Lower leg skin (tissue), 3 donors: Measurements from ENCODE around the gene SLC1A4.

Experiments
- POLR2A ChIP-seq, 2 donors: fragments of 450-650 bp; IDR thresholded peaks; one replicate each; pipeline ENCODE4 v1.6.1; 2016 to 2017; ENCODE audit warnings: antibody characterized with exemption in 2 of 2, mild to moderate bottlenecking in 1 of 2, moderate library complexity in 1 of 2
- TF ChIP-seq, protein P1 (sequence below), 3 donors: fragments of 450-650 bp; IDR thresholded peaks; one replicate each; pipeline ENCODE4 v1.5.1; 2016; ENCODE audit warnings: antibody characterized with exemption in 3 of 3, mild to moderate bottlenecking in 3 of 3, moderate library complexity in 2 of 3

DNA sequence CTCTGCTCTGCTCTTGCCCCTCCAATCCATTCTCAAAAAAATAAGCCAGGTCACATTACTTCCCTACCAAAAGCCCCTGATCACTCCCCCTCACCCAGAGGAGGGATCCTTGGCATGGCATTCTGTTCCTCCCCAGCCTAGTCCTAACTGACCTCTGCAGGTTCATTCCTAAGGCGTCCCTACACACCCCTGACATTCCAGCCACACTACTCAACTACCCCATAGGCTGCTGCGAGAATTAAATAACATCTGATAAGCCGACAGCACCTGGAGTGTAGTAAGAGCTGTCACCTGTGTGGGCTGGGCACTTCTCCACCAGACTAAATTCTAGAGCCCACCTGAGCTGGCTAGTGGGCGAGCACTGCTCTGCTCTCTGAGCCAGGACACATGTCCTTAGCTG lies 44.7 kb upstream of the SLC1A4 start:
- no peak for TF ChIP-seq POLR2A (IDR thresholded peaks at IDR 0.05)
- TF ChIP-seq, protein P1, sequence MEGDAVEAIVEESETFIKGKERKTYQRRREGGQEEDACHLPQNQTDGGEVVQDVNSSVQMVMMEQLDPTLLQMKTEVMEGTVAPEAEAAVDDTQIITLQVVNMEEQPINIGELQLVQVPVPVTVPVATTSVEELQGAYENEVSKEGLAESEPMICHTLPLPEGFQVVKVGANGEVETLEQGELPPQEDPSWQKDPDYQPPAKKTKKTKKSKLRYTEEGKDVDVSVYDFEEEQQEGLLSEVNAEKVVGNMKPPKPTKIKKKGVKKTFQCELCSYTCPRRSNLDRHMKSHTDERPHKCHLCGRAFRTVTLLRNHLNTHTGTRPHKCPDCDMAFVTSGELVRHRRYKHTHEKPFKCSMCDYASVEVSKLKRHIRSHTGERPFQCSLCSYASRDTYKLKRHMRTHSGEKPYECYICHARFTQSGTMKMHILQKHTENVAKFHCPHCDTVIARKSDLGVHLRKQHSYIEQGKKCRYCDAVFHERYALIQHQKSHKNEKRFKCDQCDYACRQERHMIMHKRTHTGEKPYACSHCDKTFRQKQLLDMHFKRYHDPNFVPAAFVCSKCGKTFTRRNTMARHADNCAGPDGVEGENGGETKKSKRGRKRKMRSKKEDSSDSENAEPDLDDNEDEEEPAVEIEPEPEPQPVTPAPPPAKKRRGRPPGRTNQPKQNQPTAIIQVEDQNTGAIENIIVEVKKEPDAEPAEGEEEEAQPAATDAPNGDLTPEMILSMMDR (IDR thresholded peaks at IDR 0.05), result no peak
